Activated B cell treated with CpG ODN at 0.5 μM for 24 hours (primary cell): ENCODE results near the gene CACNA1I. TPM values are rescaled to one million over a fixed set of nuclear protein-coding genes. Genes with fewer than 3 reads are reported as not detected.

Source experiments
- ATAC-seq: fragments of 200-7000 bp; cut with Tn5 transposase; one replicate; pipeline ENCODE4 v1.10.0; 2021; ENCODE audit warnings: low read depth, mild to moderate bottlenecking, moderate library complexity
- CTCF ChIA-PET: fragments of 350-600 bp; sonication (Branson Sonifier 250); formaldehyde crosslinking; loops from one replicate; lab custom pipeline; 2021; ENCODE audit warnings: antibody characterized with exemption; lab: Charles Lee
- POLR2A ChIA-PET: fragments of 350-600 bp; sonication (Branson Sonifier 250); formaldehyde crosslinking; loops from one replicate; lab custom pipeline; 2021; ENCODE audit warnings: antibody characterized with exemption; lab: Charles Lee
- DNase-seq: peaks from one replicate; pipeline ENCODE4 v3.0.0; 2022
- H3K27ac Mint-ChIP-seq: one replicate; pipeline ENCODE4 v1.8.0; 2020; ENCODE audit warnings: mixed read lengths
- H3K27me3 Mint-ChIP-seq: one replicate; pipeline ENCODE4 v1.8.0; 2021; ENCODE audit warnings: mixed read lengths
- H3K36me3 Mint-ChIP-seq: one replicate; pipeline ENCODE4 v1.8.0; 2021; ENCODE audit warnings: low read depth, mixed read lengths
- H3K4me1 Mint-ChIP-seq: one replicate; pipeline ENCODE4 v1.8.0; 2021; ENCODE audit warnings: mixed read lengths
- H3K4me3 Mint-ChIP-seq: one replicate; pipeline ENCODE4 v1.8.0; 2020; ENCODE audit warnings: mild to moderate bottlenecking, mixed read lengths
- H3K9me3 Mint-ChIP-seq: one replicate; pipeline ENCODE4 v1.8.0; 2020; ENCODE audit warnings: mixed read lengths
- CTCF ChIP-seq: fragments of 200-600 bp; IDR thresholded peaks from one replicate; pipeline ENCODE4 v1.8.0; 2022; ENCODE audit warnings: antibody characterized with exemption, mild to moderate bottlenecking
- intact Hi-C: fragments of 100-400 bp; cut with micrococcal nuclease; formaldehyde crosslinking; loops from one replicate; pipeline ENCODE4 v1.15.1; 2024
- total RNA-seq: library from RNA; stranded (reverse); gene quantifications from 2 replicates; pipeline ENCODE4 v1.2.3, GENCODE V29; 2022

Gene CACNA1I
- total RNA-seq, 1 donor from 2014 or later: not detected

GRCh38 chr22:39680486-39680885, 109.9 kb downstream of the CACNA1I start:
- peaks cover 3% of the 10 kb centered on the region for H3K4me1 Mint-ChIP-seq
- DNase-seq (no peak), ATAC-seq (no peak)
- no peaks in the 10 kb centered on the region for H3K36me3 Mint-ChIP-seq
- H3K27ac Mint-ChIP-seq: no peak overlapping the region
- TF ChIP-seq CTCF: no peak
- peaks cover 20% of the 10 kb centered on the region for H3K27me3 Mint-ChIP-seq
- no peak overlapping the region for H3K4me3 Mint-ChIP-seq
- no peaks in the 10 kb centered on the region for H3K9me3 Mint-ChIP-seq
- CTCF ChIA-PET: no interaction called here
- POLR2A ChIA-PET: no interaction called here
- intact Hi-C loops: no loop called here

DNA sequence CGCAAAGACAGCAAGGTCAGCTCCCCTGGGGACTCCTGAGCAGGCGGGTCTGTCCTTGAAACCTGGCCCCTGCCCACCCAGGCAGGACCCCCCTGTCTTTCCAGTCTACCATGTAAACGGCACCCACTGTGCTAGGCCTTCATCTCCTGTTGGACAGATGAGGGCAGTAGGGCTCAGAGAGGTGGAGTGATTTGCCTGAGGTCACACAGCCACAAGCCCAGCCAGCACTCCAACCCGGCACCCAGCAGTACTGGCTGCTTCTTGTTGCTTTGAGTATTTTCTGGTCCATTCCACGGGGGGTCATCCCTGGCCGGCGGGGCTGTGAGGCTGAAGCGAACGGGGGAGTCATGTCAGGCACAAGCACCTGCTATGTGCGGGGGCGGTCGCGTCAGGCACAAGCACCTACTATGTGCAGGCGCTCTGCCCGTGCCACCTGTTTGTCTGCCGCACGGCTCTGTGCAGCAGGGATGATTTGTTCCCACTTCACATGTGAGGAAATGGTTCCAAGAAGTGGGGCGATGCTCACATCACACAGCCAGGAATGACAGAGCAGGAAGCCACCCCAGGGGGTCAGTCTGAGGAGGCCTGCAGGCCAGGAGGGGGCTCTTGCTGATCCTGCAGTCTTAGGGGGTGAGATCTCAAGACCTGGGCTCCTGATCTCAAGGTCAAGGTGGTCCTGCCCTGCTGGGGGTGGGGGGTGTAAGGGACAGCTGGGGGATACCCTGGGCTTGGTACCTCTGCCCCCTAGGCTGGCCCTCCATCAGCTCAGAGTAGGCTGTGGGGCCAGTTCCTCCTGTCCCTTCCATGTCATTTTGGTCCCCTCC, 110.7 kb downstream of the CACNA1I start:
- no peak for TF ChIP-seq CTCF
- no peak overlapping the region for H3K27ac Mint-ChIP-seq
- DNase-seq (no peak), ATAC-seq (no peak)
- H3K36me3 Mint-ChIP-seq: no peaks in the 10 kb centered on the region
- intact Hi-C loops: no loop called here
- no peak overlapping the region for H3K4me3 Mint-ChIP-seq
- H3K27me3 Mint-ChIP-seq: peaks cover 16% of the 10 kb centered on the region
- H3K9me3 Mint-ChIP-seq: no peaks in the 10 kb centered on the region
- POLR2A ChIA-PET: no interaction called here
- CTCF ChIA-PET: no interaction called here
- peaks cover 3% of the 10 kb centered on the region for H3K4me1 Mint-ChIP-seq

DNA sequence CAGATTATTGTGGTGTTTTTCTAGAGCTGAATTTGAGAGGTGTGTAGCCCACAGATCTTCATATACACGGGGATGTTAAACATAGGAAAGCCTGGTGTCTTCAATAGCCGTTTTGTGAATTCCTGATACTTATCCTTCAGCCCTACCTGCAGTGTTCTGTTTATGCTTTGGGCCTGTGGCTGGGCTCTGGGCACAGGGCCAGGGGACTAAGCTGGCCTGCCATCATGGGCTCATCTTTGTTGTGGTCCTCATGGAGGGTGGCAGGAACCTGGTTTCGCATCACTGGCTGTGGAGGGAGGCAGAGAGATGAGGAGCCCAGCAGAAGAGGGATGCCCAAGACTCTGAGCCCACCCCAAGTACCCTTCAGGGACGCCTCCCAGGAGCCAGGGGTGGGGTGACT, 112.4 kb downstream of the CACNA1I start:
- TF ChIP-seq CTCF: no peak
- peaks cover 27% of the 10 kb centered on the region for H3K27me3 Mint-ChIP-seq
- H3K36me3 Mint-ChIP-seq: no peaks in the 10 kb centered on the region
- intact Hi-C loops: no loop called here
- peaks cover 5% of the 10 kb centered on the region for H3K4me1 Mint-ChIP-seq
- ChIA-PET POLR2A (no interaction called here), CTCF (no interaction called here)
- DNase-seq (no peak), ATAC-seq (no peak)
- no peak overlapping the region for H3K27ac Mint-ChIP-seq
- no peak overlapping the region for H3K4me3 Mint-ChIP-seq
- H3K9me3 Mint-ChIP-seq: no peaks in the 10 kb centered on the region

- Mint-ChIP-seq H3K4me1 (peaks cover 5% of the 10 kb centered on the region), H3K27me3 (peaks cover 33% of the 10 kb centered on the region), H3K27ac (no peak overlapping the region), H3K36me3 (no peaks in the 10 kb centered on the region), H3K9me3 (no peaks in the 10 kb centered on the region), H3K4me3 (no peak overlapping the region)
- no peak for TF ChIP-seq CTCF
- intact Hi-C loops: no loop called here
- POLR2A ChIA-PET: no interaction called here
- no peak for ATAC-seq
- no peak for DNase-seq
- CTCF ChIA-PET: no interaction called here
These were observed 113.1 kb downstream of the CACNA1I start for GRCh38 chr22:39683639-39684038.

DNA sequence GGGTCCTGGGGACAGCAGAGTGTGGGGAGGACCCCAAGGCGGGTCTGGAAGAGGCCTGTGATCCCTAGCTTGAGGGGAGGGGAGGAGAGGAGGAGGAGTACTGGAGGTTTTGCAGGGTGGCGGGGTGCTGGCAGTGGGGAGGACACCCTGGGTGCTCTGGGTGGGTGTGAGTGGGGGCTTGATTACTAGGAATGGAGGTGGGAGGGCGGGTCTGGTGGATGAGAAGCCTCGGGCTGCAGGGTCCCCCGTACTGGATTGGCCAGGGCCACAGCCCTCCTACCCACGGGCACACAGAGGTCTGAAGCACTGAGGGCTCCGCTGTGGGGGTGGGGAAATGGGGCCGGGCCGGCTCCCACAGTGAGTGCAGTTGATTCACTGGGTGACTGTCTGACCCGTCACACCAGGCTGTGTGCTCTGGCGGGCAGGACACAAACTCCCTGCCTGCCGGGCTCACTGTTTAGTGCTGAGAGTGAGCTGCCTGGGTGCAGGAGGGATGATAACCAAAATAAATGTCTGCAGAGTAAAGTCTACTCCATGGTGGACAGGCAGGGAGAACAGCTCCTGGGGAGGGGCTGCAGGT, 114.2 kb downstream of the CACNA1I start:
- Mint-ChIP-seq H3K4me3 (peak overlapping the region; percentile 56), H3K4me1 (peaks cover 5% of the 10 kb centered on the region), H3K36me3 (no peaks in the 10 kb centered on the region), H3K9me3 (no peaks in the 10 kb centered on the region), H3K27ac (no peak overlapping the region), H3K27me3 (peaks cover 41% of the 10 kb centered on the region)
- CTCF ChIA-PET: no interaction called here
- POLR2A ChIA-PET: interaction anchor here (0.6 kb wide), 1 partner anchor 136 kb away, joined by 3 read pairs; no protein-coding TSS in a partner anchor
- ATAC-seq (no peak), DNase-seq (no peak)
- no peak for TF ChIP-seq CTCF
- intact Hi-C loops: no loop called here
